ENCODE results near the gene SULT1A1.
"Not testable (repeated sequence)": the region's sequence is repeated elsewhere in the genome, so short reads cannot be mapped to it uniquely, and the experiment has no call there.

The SULT1A1 gene

GRCh38 chr16:28609631-28610594 lies at the start of gene SULT1A1:
Gene SULT1A1, minus strand, starts transcription at chr16:28610044. Its CDS starts 1,189 bp downstream, at chr16:28608855.
- peak; percentile 18 to 25 for DNase-seq

DNA sequence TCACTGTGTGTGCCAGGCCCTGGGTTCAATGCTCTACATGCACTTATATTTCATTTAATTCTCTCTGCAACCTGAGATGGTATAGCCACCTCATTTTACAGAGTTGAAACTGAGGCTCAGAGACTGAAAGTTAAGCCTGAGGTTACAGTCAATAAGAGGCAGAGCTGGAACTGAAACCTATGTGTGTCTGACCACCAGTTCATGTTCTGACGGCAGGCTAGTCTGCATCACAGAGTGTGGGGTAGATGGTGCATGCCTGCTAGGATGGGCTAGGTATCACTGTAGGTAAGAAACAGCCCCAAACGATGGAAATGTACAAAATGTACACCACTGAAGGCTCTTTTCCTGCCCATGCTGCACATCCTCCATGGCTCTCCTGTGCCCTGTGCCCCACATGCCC lies 30.1 kb upstream of the SULT1A1 start:
- not testable (repeated sequence) for DNase-seq

GRCh38 chr16:28638359-28638758 lies 28.5 kb upstream of the SULT1A1 start:
- not testable (repeated sequence) for DNase-seq

GRCh38 chr16:28637765-28638164 lies 27.9 kb upstream of the SULT1A1 start, which contains the start of gene NPIPB8:
Gene NPIPB8, plus strand, starts transcription at chr16:28638065. Its CDS starts 296 bp downstream, at chr16:28638361.
- not testable (repeated sequence) for DNase-seq

GRCh38 chr16:28636093-28636823 lies 26.4 kb upstream of the SULT1A1 start:
- DNase-seq, result not testable (repeated sequence)

DNA sequence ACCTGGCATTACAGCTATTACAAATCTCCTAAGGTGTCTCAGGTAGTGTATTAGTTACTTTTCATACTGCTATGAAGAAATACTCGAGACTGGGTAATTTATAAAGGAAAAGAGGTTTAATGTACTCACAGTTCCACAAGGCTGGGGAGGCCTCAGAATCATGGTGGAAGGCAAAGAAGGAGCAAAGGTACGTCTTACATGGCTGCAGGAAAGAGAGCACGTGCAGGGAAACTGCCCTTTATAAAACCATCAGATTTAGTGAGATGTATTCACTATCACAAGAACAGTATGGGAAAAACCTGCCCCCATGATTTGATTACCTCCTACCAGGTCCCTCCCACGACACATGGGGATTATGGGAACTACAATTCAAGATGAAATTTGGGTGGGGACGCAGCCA lies 21.1 kb upstream of the SULT1A1 start:
- not testable (repeated sequence) for DNase-seq

GRCh38 chr16:28623172-28623711 lies 13.4 kb upstream of the SULT1A1 start:
- peak; percentile 78 to 84 for DNase-seq

GRCh38 chr16:28622532-28623171 lies 12.8 kb upstream of the SULT1A1 start:
- DNase-seq, result not testable (repeated sequence)

DNA sequence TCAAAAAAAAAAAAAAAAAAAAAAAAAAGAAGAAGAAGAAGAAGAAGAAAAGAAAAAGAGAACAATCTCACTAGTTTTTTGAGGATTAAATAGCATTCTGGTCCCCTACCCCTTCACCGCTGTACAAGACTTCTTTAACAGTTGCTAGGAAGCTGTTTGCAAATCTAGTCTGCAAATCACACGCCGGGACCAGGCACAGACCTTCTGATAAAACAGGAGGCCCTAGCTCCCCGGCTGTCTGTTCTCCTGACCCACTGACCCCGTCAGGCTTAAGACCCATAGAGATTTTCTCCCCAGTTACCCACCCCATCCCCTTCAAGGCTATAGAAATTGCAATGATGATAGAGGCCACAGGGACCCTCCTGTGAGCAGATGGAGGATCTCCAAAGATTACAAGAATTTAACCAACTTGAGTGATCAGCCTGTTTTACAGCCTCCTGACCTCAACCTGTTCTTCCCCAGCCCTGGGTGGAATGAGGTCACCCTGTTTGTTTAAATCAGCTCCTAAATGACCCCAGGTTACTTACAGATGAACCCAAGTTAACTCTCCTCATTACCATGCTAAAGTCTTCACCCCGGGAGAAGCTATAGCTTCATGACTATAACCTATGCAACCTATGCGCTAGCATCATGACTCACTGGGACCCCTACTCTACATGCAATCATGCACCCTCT lies 11.8 kb upstream of the SULT1A1 start:
- no peak for DNase-seq

DNA sequence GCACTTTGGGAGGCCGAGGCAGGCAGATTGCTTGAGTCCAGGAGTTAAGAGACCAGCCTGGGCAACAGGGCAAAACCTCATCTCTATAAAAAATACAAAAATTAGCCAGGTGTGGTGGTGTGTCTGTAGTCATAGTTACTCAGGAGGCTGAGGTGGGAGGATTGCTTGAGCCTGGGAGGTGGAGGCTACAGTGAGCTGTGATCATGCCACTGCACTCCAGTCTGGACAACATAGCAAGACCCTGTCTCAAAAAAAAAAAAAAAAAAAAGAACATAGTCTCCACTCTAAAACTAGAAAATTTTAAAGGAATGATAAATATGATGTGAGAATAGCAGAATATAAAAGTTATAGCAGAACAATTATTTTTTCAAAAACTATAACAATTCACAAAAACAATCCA lies 10.5 kb upstream of the SULT1A1 start:
- DNase-seq, result not testable (repeated sequence)

GRCh38 chr16:28617874-28618273 lies 8.0 kb upstream of the SULT1A1 start:
- DNase-seq, result no peak

GRCh38 chr16:28616636-28617035 lies 6.8 kb upstream of the SULT1A1 start:
- DNase-seq, result no peak

- DNase-seq, result not testable (repeated sequence)
Measured at GRCh38 chr16:28616224-28616577, 6.4 kb upstream of the SULT1A1 start.

- peak; percentile 45 to 55 for DNase-seq
Measured at GRCh38 chr16:28615486-28616223, 5.8 kb upstream of the SULT1A1 start.

GRCh38 chr16:28614561-28614960 lies 4.7 kb upstream of the SULT1A1 start:
- not testable (repeated sequence) for DNase-seq

DNA sequence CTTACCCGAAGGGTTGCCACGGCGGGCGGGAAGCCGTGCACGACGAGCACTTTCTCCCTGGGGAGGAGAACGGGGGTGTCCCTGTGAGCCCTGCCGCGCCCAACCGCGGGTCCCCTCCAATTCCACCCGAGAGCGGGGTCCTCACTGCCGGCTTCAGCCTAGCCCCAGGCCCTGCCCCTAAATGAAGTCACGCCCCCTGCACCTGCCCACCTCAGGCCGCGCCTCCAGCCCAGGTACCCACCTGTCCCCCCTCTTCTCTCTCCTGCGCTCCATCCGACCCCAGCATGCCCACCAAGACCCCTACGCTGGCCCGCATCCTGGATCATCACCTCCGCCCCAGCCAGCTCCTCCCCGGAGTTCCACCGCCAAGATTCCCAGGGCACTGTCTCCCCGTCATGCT lies 4.1 kb upstream of the SULT1A1 start:
- DNase-seq, result not testable (repeated sequence)

- DNase-seq, result not testable (repeated sequence)
Measured at GRCh38 chr16:28612359-28613280, 2.8 kb upstream of the SULT1A1 start.

GRCh38 chr16:28610595-28611191 lies 849 bp upstream of the SULT1A1 start:
- DNase-seq, result no peak

- peak in 1 of 2 experiments; percentile 20 for DNase-seq
Measured at GRCh38 chr16:28608867-28609596, 812 bp downstream of the SULT1A1 start.
